ENCODE data around the gene THRSP. TPM values are rescaled to one million over a fixed set of nuclear protein-coding genes. Genes with fewer than 3 reads are reported as not detected.

The THRSP gene
- polyA plus RNA-seq, 1 of the 3 experiments (the other 2 are of a cell fraction): not detected

DNA sequence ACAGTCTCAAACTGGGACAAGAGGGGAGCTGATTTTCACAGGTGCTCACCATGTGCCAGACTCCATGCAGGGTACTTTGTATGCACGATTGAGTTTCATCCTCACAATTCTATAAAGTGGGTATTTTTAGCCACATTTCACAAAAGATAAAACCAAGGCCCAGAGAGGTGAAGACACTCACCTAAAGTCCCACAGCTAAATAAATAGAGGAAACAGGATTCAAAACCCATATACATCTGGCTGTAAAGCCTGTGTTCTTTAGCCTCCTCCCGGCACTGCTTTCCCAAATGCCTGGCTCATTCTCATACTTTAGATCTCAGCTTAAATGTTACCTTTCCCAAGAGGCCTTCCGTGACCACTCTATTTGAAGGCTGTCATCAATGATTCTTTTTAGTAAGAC is 27.3 kb upstream of the THRSP start:
- POLR2A ChIA-PET: no interaction called here
- no peak for TF ChIP-seq USF2 (IDR thresholded peaks at IDR 0.05; ENCODE audit: borderline replicate concordance, low read depth, low read length)
- TF ChIP-seq EZH2phosphoT487 (IDR thresholded peaks at IDR 0.05; ENCODE audit: borderline replicate concordance, low read depth): no peak
- no peak for TF ChIP-seq FOXJ3 (CRISPR knock-in tag; IDR thresholded peaks at IDR 0.05)
- no peak for TF ChIP-seq YY1 (IDR thresholded peaks at IDR 0.05; ENCODE audit: low read depth)
- TF ChIP-seq, protein P1, sequence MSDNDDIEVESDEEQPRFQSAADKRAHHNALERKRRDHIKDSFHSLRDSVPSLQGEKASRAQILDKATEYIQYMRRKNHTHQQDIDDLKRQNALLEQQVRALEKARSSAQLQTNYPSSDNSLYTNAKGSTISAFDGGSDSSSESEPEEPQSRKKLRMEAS (IDR thresholded peaks at IDR 0.05; ENCODE audit: low read depth): no peak
- TF ChIP-seq TAF1 (IDR thresholded peaks at IDR 0.05; ENCODE audit: borderline replicate concordance, low read depth, low read length): no peak
- TF ChIP-seq, protein P2, sequence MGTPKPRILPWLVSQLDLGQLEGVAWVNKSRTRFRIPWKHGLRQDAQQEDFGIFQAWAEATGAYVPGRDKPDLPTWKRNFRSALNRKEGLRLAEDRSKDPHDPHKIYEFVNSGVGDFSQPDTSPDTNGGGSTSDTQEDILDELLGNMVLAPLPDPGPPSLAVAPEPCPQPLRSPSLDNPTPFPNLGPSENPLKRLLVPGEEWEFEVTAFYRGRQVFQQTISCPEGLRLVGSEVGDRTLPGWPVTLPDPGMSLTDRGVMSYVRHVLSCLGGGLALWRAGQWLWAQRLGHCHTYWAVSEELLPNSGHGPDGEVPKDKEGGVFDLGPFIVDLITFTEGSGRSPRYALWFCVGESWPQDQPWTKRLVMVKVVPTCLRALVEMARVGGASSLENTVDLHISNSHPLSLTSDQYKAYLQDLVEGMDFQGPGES (IDR thresholded peaks at IDR 0.05; ENCODE audit: low read depth, low read length): no peak
- TF ChIP-seq RFX5 (IDR thresholded peaks at IDR 0.05; ENCODE audit: low read length): no peak
- TF ChIP-seq RCOR1 (IDR thresholded peaks at IDR 0.05; ENCODE audit: low read length): no peak
- no peak overlapping the region for H3K4me2 ChIP-seq

GRCh38 chr11:78037056-78037455 is 26.6 kb upstream of the THRSP start:
- CTCF ChIA-PET: interaction anchor here (0.8 to 3.7 kb wide), 3 partner anchors 9 to 528 kb away, joined by 4 to 25 read pairs (median 4); no protein-coding TSS in a partner anchor
- Histone ChIP-seq H3K4me3 (ENCODE audit: low read depth in 2 of 2, low read length in 1 of 2) (no peak overlapping the region), H3F3A (replicated peaks; ENCODE audit: insufficient read depth) (peaks cover 23% of the 10 kb centered on the region), H3K4me2 (no peak overlapping the region), H3K9ac (no peak overlapping the region), H3K79me2 (ENCODE audit: insufficient read depth) (peaks cover 5% of the 10 kb centered on the region; the same call in 1 of the 2 replicates), H2AFZ (ENCODE audit: low read depth) (no peak overlapping the region), H3K27me3 (ENCODE audit: insufficient read depth) (no peaks in the 10 kb centered on the region), H3K9me3 (no peaks in the 10 kb centered on the region), H4K20me1 (ENCODE audit: insufficient read depth) (no peaks in the 10 kb centered on the region), H3K4me1 (ENCODE audit: control insufficient read depth in 1 of 2, insufficient read depth in 2 of 2, low read depth in 1 of 2, low read length in 1 of 2) (peaks cover 31 to 33% of the 10 kb centered on the region in 2 experiments; a peak in 3 of 4 replicates), H3K36me3 (replicated peaks in 1 of 2; ENCODE audit: control insufficient read depth in 1 of 2, insufficient read depth in 2 of 2, low read length in 1 of 2) (no peaks in the 10 kb centered on the region), H3K27ac (ENCODE audit: low read depth in 2 of 2, low read length in 1 of 2) (no peak overlapping the region; a peak in 1 of 4 replicates), H3K9me2 (no peaks in the 10 kb centered on the region)
- POLR2A ChIA-PET: interaction anchor here (1.1 kb wide), 1 partner anchor 42 kb away, joined by 3 read pairs; the partner anchor contains the start of gene INTS4
- TF ChIP-seq, protein P2 (IDR thresholded peaks at IDR 0.05; ENCODE audit: low read depth, low read length): no peak
- no peak for TF ChIP-seq RFX5 (IDR thresholded peaks at IDR 0.05; ENCODE audit: low read length)
- TF ChIP-seq TCF12 (IDR thresholded peaks at IDR 0.05): no peak
- no peak for TF ChIP-seq TAF1 (IDR thresholded peaks at IDR 0.05; ENCODE audit: borderline replicate concordance, low read depth, low read length)
- no peak for TF ChIP-seq FOXM1 (IDR thresholded peaks at IDR 0.05; ENCODE audit: low read depth)
- TF ChIP-seq, protein P3, sequence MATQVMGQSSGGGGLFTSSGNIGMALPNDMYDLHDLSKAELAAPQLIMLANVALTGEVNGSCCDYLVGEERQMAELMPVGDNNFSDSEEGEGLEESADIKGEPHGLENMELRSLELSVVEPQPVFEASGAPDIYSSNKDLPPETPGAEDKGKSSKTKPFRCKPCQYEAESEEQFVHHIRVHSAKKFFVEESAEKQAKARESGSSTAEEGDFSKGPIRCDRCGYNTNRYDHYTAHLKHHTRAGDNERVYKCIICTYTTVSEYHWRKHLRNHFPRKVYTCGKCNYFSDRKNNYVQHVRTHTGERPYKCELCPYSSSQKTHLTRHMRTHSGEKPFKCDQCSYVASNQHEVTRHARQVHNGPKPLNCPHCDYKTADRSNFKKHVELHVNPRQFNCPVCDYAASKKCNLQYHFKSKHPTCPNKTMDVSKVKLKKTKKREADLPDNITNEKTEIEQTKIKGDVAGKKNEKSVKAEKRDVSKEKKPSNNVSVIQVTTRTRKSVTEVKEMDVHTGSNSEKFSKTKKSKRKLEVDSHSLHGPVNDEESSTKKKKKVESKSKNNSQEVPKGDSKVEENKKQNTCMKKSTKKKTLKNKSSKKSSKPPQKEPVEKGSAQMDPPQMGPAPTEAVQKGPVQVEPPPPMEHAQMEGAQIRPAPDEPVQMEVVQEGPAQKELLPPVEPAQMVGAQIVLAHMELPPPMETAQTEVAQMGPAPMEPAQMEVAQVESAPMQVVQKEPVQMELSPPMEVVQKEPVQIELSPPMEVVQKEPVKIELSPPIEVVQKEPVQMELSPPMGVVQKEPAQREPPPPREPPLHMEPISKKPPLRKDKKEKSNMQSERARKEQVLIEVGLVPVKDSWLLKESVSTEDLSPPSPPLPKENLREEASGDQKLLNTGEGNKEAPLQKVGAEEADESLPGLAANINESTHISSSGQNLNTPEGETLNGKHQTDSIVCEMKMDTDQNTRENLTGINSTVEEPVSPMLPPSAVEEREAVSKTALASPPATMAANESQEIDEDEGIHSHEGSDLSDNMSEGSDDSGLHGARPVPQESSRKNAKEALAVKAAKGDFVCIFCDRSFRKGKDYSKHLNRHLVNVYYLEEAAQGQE (IDR thresholded peaks at IDR 0.05; ENCODE audit: low read depth, low read length): no peak
- TF ChIP-seq YY1 (IDR thresholded peaks at IDR 0.05; ENCODE audit: low read depth): no peak
- TF ChIP-seq MEF2A (IDR thresholded peaks at IDR 0.05; ENCODE audit: borderline replicate concordance, low read depth): no peak
- TF ChIP-seq FOXJ3 (CRISPR knock-in tag; IDR thresholded peaks at IDR 0.05): no peak
- TF ChIP-seq NFIC (IDR thresholded peaks at IDR 0.05; ENCODE audit: borderline replicate concordance): no peak
- TF ChIP-seq, protein P4, sequence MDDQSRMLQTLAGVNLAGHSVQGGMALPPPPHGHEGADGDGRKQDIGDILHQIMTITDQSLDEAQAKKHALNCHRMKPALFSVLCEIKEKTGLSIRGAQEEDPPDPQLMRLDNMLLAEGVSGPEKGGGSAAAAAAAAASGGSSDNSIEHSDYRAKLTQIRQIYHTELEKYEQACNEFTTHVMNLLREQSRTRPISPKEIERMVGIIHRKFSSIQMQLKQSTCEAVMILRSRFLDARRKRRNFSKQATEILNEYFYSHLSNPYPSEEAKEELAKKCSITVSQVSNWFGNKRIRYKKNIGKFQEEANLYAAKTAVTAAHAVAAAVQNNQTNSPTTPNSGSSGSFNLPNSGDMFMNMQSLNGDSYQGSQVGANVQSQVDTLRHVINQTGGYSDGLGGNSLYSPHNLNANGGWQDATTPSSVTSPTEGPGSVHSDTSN (IDR thresholded peaks at IDR 0.05): no peak
- WGBS (ENCODE audit: low lambda C conversion rate): 83% methylated on average over 1 of the region's 3 CpGs
- DNase-seq: no peak

More for the DNA sequence above, 27.3 kb upstream of the THRSP start:
- no peaks in the 10 kb centered on the region for H3K27me3 ChIP-seq (ENCODE audit: insufficient read depth)
- CTCF ChIA-PET: interaction anchor here (0.8 to 3.7 kb wide), 3 partner anchors 10 to 529 kb away, joined by 4 to 25 read pairs (median 4); no protein-coding TSS in a partner anchor
- DNase-seq: no peak
- no peak overlapping the region for H2AFZ ChIP-seq (ENCODE audit: low read depth)
- H3K79me2 ChIP-seq (ENCODE audit: insufficient read depth): peaks cover 4% of the 10 kb centered on the region; the same call in 1 of the 2 replicates
- H3K9me3 ChIP-seq: no peaks in the 10 kb centered on the region
- no peaks in the 10 kb centered on the region for H3K9me2 ChIP-seq
- H3K4me1 ChIP-seq (ENCODE audit: control insufficient read depth in 1 of 2, insufficient read depth in 2 of 2, low read depth in 1 of 2, low read length in 1 of 2): peaks cover 37 to 38% of the 10 kb centered on the region in 2 experiments; a peak in 3 of 4 replicates
- no peaks in the 10 kb centered on the region for H4K20me1 ChIP-seq (ENCODE audit: insufficient read depth)
- H3K9ac ChIP-seq: no peak overlapping the region
- no peaks in the 10 kb centered on the region for H3K36me3 ChIP-seq (replicated peaks in 1 of 2; ENCODE audit: control insufficient read depth in 1 of 2, insufficient read depth in 2 of 2, low read length in 1 of 2)
- no peak overlapping the region for H3K4me3 ChIP-seq (ENCODE audit: low read depth in 2 of 2, low read length in 1 of 2)
- no peak overlapping the region for H3K27ac ChIP-seq (ENCODE audit: low read depth in 2 of 2, low read length in 1 of 2)
- WGBS (ENCODE audit: low lambda C conversion rate): 86% methylated on average over 3 of the region's 3 CpGs
- peaks cover 23% of the 10 kb centered on the region for H3F3A ChIP-seq (replicated peaks; ENCODE audit: insufficient read depth)

Measured in SK-N-SH (cell line).